ENCODE measurements around the gene CBFA2T3. TPM values are rescaled to one million over a fixed set of nuclear protein-coding genes. Genes with fewer than 3 reads are reported as not detected.

CBFA2T3 gene
- total and polyA plus RNA-seq, 4 donors, result 4.7 to 11.8 (median 6.6) TPM

DNA sequence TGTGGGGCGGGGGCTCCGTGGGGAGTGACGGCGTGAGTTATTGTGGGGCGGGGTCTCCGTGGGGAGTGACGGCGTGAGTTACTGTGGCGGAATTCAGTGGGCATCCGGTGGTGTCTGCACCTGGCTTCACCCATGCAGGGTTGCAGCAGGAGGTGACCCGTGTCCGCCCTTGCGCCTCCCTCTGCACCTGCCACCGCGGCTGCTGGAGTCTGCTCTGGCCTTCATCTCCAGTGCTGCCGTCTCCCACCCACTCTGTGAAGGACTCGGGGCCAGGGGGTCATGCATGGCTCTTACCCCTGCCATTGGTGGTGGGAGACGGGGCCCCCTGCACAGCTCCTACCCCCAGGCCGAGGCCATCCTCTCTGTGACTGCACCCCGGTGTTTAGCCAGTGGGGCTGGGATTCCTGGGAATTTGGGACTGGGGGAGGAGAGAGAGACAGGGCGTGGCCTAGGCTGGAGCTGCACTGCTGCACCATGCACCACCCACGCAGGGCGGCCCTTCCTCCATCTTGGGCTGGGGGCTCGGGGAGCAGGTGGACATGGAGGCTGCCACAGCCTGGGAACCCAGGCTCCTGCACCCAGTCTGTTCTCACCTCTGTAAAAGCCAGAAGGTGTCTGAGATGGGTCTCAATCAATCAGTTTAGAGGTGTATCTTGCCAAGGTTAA, 109.3 kb downstream of the CBFA2T3 start:
- Histone ChIP-seq H3K27ac (ENCODE audit: low read depth in 1 of 2, low read length in 1 of 2) (no peak overlapping the region), H3K9me3 (ENCODE audit: control insufficient read depth in 4 of 4, insufficient read depth in 3 of 4, low read length in 3 of 4) (no peaks in the 10 kb centered on the region), H3K36me3 (ENCODE audit: control insufficient read depth in 4 of 4, insufficient read depth in 4 of 4, low read length in 4 of 4) (peaks cover 0 to 3% (median 0%) of the 10 kb centered on the region in 4 donors), H3K9ac (ENCODE audit: insufficient read depth in 1 of 2, low read length in 2 of 2) (no peak overlapping the region), H3K27me3 (ENCODE audit: control insufficient read depth in 3 of 3, insufficient read depth in 3 of 3, low read length in 2 of 3) (peaks cover 0 to 3% (median 3%) of the 10 kb centered on the region in 3 donors), H3K4me3 (no peak overlapping the region), H3K4me1 (ENCODE audit: control insufficient read depth in 5 of 5, insufficient read depth in 5 of 5, low read length in 5 of 5) (peaks cover 0 to 7% (median 1%) of the 10 kb centered on the region in 5 donors)
- no peak for TF ChIP-seq CTCF (IDR thresholded peaks at IDR 0.05; ENCODE audit: control extremely low read depth, extremely low read depth)
- ATAC-seq (ENCODE audit: insufficient read depth, low FRiP score) (no peak), DNase-seq (no peak)
- WGBS, 2 donors, result 83 to 93% methylated on average over 24 of the region's 24 CpGs

- ATAC-seq (ENCODE audit: insufficient read depth, low FRiP score) (no peak), DNase-seq (no peak)
- Histone ChIP-seq H3K36me3 (ENCODE audit: control insufficient read depth in 4 of 4, insufficient read depth in 4 of 4, low read length in 4 of 4) (peaks cover 0 to 12% (median 2%) of the 10 kb centered on the region in 4 donors), H3K9me3 (ENCODE audit: control insufficient read depth in 4 of 4, insufficient read depth in 3 of 4, low read length in 3 of 4) (no peaks in the 10 kb centered on the region), H3K27me3 (ENCODE audit: control insufficient read depth in 3 of 3, insufficient read depth in 3 of 3, low read length in 2 of 3) (peaks cover 0 to 3% (median 0%) of the 10 kb centered on the region in 3 donors), H3K9ac (ENCODE audit: insufficient read depth in 1 of 2, low read length in 2 of 2) (no peak within 1 kb of the TSS), H3K27ac (ENCODE audit: low read depth in 1 of 2, low read length in 1 of 2) (no peak within 1 kb of the TSS), H3K4me1 (ENCODE audit: control insufficient read depth in 5 of 5, insufficient read depth in 5 of 5, low read length in 5 of 5) (peaks cover 0 to 7% (median under 1%) of the 10 kb centered on the region in 5 donors), H3K4me3 (no peak within 1 kb of the TSS)
- TF ChIP-seq CTCF (IDR thresholded peaks at IDR 0.05; ENCODE audit: control extremely low read depth, extremely low read depth), result no peak
- 65 to 87% methylated on average over 20 of the region's 20 CpGs for WGBS, 2 donors
Observed at GRCh38 chr16:88866151-88866920, 110.7 kb downstream of the CBFA2T3 start, which contains the start of gene PABPN1L. Gene PABPN1L (minus strand): TSS chr16:88866660. CDS start chr16:88866606, 54 bp downstream.

DNA sequence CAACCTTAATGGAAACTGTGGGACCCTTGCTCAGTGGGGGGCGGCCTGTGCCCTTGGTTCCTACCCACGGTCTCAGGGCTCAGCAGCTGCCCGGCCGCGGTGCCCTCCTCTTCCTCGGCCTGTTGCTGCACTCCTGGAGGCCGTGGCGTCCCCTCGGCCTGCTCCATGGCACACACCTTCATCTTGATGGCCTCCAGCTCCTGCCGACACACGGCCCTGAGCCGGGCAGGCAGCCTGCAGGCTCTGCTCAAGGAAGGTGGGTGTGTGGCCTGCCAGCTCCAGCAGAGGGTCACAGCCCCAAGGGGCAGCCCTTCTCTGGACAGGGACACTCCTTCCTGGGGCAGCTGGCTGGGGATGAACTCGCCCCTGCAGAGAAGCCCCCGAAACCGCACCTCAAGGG, 111.3 kb downstream of the CBFA2T3 start:
- no peak for TF ChIP-seq CTCF (IDR thresholded peaks at IDR 0.05; ENCODE audit: control extremely low read depth, extremely low read depth)
- Histone ChIP-seq H3K27ac (ENCODE audit: low read depth in 1 of 2, low read length in 1 of 2) (no peak overlapping the region), H3K4me1 (ENCODE audit: control insufficient read depth in 5 of 5, insufficient read depth in 5 of 5, low read length in 5 of 5) (peaks cover 0 to 7% (median 0%) of the 10 kb centered on the region in 5 donors), H3K27me3 (ENCODE audit: control insufficient read depth in 3 of 3, insufficient read depth in 3 of 3, low read length in 2 of 3) (peaks cover 0 to 3% (median 0%) of the 10 kb centered on the region in 3 donors), H3K9me3 (ENCODE audit: control insufficient read depth in 4 of 4, insufficient read depth in 3 of 4, low read length in 3 of 4) (no peaks in the 10 kb centered on the region), H3K36me3 (ENCODE audit: control insufficient read depth in 4 of 4, insufficient read depth in 4 of 4, low read length in 4 of 4) (peaks cover 0 to 17% (median 2%) of the 10 kb centered on the region in 4 donors), H3K4me3 (no peak overlapping the region), H3K9ac (ENCODE audit: insufficient read depth in 1 of 2, low read length in 2 of 2) (no peak overlapping the region)
- no peak for ATAC-seq (ENCODE audit: insufficient read depth, low FRiP score)
- 85 to 95% methylated on average over 15 of the region's 15 CpGs for WGBS, 2 donors
- no peak for DNase-seq
